ENCODE data around the gene BIRC5. TPM values are rescaled to one million over a fixed set of nuclear protein-coding genes. Genes with fewer than 3 reads are reported as not detected.
A peak's percentile ranks its signal among the peaks of the same experiment; 100 is the strongest.

The BIRC5 gene
- total RNA-seq, 1 donor from 2014 or later: 0.69 TPM

GRCh38 chr17:78180083-78180482, 34.0 kb upstream of the BIRC5 start:
- peaks cover 27% of the 10 kb centered on the region for H3K4me1 ChIP-seq
- DNase-seq: no peak
- intact Hi-C loops (cut with micrococcal nuclease): no loop called here

GRCh38 chr17:78180508-78180907, 33.5 kb upstream of the BIRC5 start:
- DNase-seq: no peak
- H3K9me3 ChIP-seq (replicated peaks): no peaks in the 10 kb centered on the region
- no peak overlapping the region for H3K4me3 ChIP-seq
- no peaks in the 10 kb centered on the region for H3K36me3 ChIP-seq
- H3K27ac ChIP-seq (replicated peaks): peak overlapping the region; percentile 47
- no peak for TF ChIP-seq CTCF (IDR thresholded peaks at IDR 0.05; ENCODE audit: borderline replicate concordance)
- peaks cover 23% of the 10 kb centered on the region for H3K4me1 ChIP-seq
- intact Hi-C loops (cut with micrococcal nuclease): no loop called here
- H3K27me3 ChIP-seq (ENCODE audit: low read depth): no peaks in the 10 kb centered on the region

More at GRCh38 chr17:78180083-78180482, 34.0 kb upstream of the BIRC5 start:
- H3K4me3 ChIP-seq: no peak overlapping the region
- TF ChIP-seq CTCF (IDR thresholded peaks at IDR 0.05; ENCODE audit: borderline replicate concordance): no peak
- H3K36me3 ChIP-seq: no peaks in the 10 kb centered on the region
- H3K9me3 ChIP-seq (replicated peaks): no peaks in the 10 kb centered on the region
- no peaks in the 10 kb centered on the region for H3K27me3 ChIP-seq (ENCODE audit: low read depth)
- H3K27ac ChIP-seq (replicated peaks): peak overlapping the region; percentile 47

- Histone ChIP-seq H3K9me3 (replicated peaks) (no peaks in the 10 kb centered on the region), H3K27ac (replicated peaks) (no peak overlapping the region), H3K27me3 (ENCODE audit: low read depth) (no peaks in the 10 kb centered on the region), H3K4me1 (peaks cover 20% of the 10 kb centered on the region), H3K4me3 (no peak overlapping the region), H3K36me3 (no peaks in the 10 kb centered on the region)
- no peak for TF ChIP-seq CTCF (IDR thresholded peaks at IDR 0.05; ENCODE audit: borderline replicate concordance)
- no peak for DNase-seq
- intact Hi-C loops (cut with micrococcal nuclease): no loop called here
Measured at GRCh38 chr17:78182504-78182903, 31.5 kb upstream of the BIRC5 start.

GRCh38 chr17:78183916-78184315, 30.1 kb upstream of the BIRC5 start:
- intact Hi-C loops (cut with micrococcal nuclease): no loop called here
- no peaks in the 10 kb centered on the region for H3K9me3 ChIP-seq (replicated peaks)
- no peak overlapping the region for H3K27ac ChIP-seq (replicated peaks)
- no peak overlapping the region for H3K4me3 ChIP-seq
- H3K4me1 ChIP-seq: peaks cover 34% of the 10 kb centered on the region
- H3K27me3 ChIP-seq (ENCODE audit: low read depth): no peaks in the 10 kb centered on the region
- no peak for DNase-seq
- no peak for TF ChIP-seq CTCF (IDR thresholded peaks at IDR 0.05; ENCODE audit: borderline replicate concordance)
- no peaks in the 10 kb centered on the region for H3K36me3 ChIP-seq

GRCh38 chr17:78184351-78184750, 29.7 kb upstream of the BIRC5 start:
- Histone ChIP-seq H3K4me1 (peaks cover 35% of the 10 kb centered on the region), H3K9me3 (replicated peaks) (no peaks in the 10 kb centered on the region), H3K4me3 (no peak overlapping the region), H3K36me3 (no peaks in the 10 kb centered on the region), H3K27me3 (ENCODE audit: low read depth) (no peaks in the 10 kb centered on the region), H3K27ac (replicated peaks) (no peak overlapping the region)
- no peak for TF ChIP-seq CTCF (IDR thresholded peaks at IDR 0.05; ENCODE audit: borderline replicate concordance)
- intact Hi-C loops (cut with micrococcal nuclease): no loop called here
- no peak for DNase-seq

GRCh38 chr17:78184868-78185267, 29.2 kb upstream of the BIRC5 start:
- no peaks in the 10 kb centered on the region for H3K27me3 ChIP-seq (ENCODE audit: low read depth)
- H3K4me1 ChIP-seq: peaks cover 38% of the 10 kb centered on the region
- no peak for DNase-seq
- no peaks in the 10 kb centered on the region for H3K9me3 ChIP-seq (replicated peaks)
- H3K4me3 ChIP-seq: no peak overlapping the region
- no peaks in the 10 kb centered on the region for H3K36me3 ChIP-seq
- intact Hi-C loops (cut with micrococcal nuclease): no loop called here
- no peak overlapping the region for H3K27ac ChIP-seq (replicated peaks)
- no peak for TF ChIP-seq CTCF (IDR thresholded peaks at IDR 0.05; ENCODE audit: borderline replicate concordance)

All from left ventricle myocardium inferior (tissue), 1 donor.